ENCODE measurements around the gene RAB29.

DNA sequence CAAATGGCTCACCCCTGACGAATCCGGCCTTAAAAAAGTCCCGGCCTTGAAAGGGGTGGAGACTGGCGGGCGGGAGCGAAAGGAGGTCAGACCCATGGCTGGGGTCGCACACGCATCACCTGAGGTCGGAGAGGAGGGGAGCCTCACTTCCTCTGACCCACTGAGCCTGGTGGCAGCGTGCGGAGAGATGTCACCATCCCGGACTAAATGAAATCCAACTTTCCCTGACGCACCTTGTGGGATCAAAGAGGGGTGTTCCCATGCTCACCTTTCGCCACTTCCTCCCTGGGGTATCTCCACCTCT is 38.4 kb upstream of the RAB29 start:
- TF ChIP-seq, protein P1, sequence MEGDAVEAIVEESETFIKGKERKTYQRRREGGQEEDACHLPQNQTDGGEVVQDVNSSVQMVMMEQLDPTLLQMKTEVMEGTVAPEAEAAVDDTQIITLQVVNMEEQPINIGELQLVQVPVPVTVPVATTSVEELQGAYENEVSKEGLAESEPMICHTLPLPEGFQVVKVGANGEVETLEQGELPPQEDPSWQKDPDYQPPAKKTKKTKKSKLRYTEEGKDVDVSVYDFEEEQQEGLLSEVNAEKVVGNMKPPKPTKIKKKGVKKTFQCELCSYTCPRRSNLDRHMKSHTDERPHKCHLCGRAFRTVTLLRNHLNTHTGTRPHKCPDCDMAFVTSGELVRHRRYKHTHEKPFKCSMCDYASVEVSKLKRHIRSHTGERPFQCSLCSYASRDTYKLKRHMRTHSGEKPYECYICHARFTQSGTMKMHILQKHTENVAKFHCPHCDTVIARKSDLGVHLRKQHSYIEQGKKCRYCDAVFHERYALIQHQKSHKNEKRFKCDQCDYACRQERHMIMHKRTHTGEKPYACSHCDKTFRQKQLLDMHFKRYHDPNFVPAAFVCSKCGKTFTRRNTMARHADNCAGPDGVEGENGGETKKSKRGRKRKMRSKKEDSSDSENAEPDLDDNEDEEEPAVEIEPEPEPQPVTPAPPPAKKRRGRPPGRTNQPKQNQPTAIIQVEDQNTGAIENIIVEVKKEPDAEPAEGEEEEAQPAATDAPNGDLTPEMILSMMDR (conservative IDR thresholded peaks at IDR 0.05; ENCODE audit: low read depth, low read length): no peak
- TF ChIP-seq EZH2 (IDR thresholded peaks at IDR 0.05; ENCODE audit: borderline replicate concordance, low read depth, low read length, poor library complexity, severe bottlenecking): no peak

Measured in A673 (cell line).